ENCODE results near the gene LMX1B.

GRCh38 chr9:126694206-126695081 lies 80.7 kb downstream of the LMX1B start:
- TF ChIP-seq CTCF (IDR thresholded peaks at IDR 0.05; ENCODE audit: low read depth, low read length) (no peak), POLR2A (IDR thresholded peaks at IDR 0.05; ENCODE audit: extremely low read depth, insufficient read length) (no peak), MAX (IDR thresholded peaks at IDR 0.05; ENCODE audit: low read depth, low read length) (no peak), MYC (IDR thresholded peaks at IDR 0.05; ENCODE audit: low read depth, low read length) (no peak)
